HepG2 (cell line): Measurements from ENCODE around the gene DNAAF8. TPM values are rescaled to one million over a fixed set of nuclear protein-coding genes. Genes with fewer than 3 reads are reported as not detected.

Source experiments
- ATAC-seq: fragments of 200-7000 bp; cut with Tn5 transposase; 3 replicates; pipeline ENCODE4 v1.9.1; 2020; ENCODE audit warnings: mild to moderate bottlenecking, moderate library complexity
- BruUV-seq: library from RNA; stranded (reverse); fragments of 400-500 nt; replicated peaks from 2 replicates; lab custom pipeline; 2021; lab: Mats Ljungman, UMichigan
- CTCF ChIA-PET: fragments of 300-600 bp; formaldehyde crosslinking; extraction: SDS; loops from one replicate; lab custom pipeline; 2021; ENCODE audit warnings: low total read pairs, inconsistent platforms, low intra/inter-chr PET ratio; lab: Yijun Ruan, JAX
- POLR2A ChIA-PET: fragments of 350-600 bp; sonication (Branson Sonifier 250); formaldehyde crosslinking; loops from one replicate; lab custom pipeline; 2020; ENCODE audit warnings: antibody characterized with exemption, inconsistent platforms; lab: Yijun Ruan, JAX
- DNase-seq: peaks from one replicate; pipeline ENCODE4 v3.0.0-alpha.2; 2015; ENCODE audit warnings: low spot score
- FAIRE-seq: peaks from 3 replicates; lab custom pipeline; 2011; peaks lifted over from hg19 to GRCh38; lab: Jason Lieb, UNC
- H2AFZ ChIP-seq: one replicate; pipeline ENCODE4 v1.6.1; 2011; ENCODE audit warnings: low read length, inconsistent platforms
- H3K27ac ChIP-seq: fragments of 300-600 bp; 3 replicates; pipeline ENCODE4 v1.8.0; 2011; ENCODE audit warnings: mixed run types, mild to moderate bottlenecking, mixed read lengths, low read length, inconsistent platforms; ENCODE audit not compliant: insufficient read depth; ENCODE audit errors: extremely low read length
- H3K27me3 ChIP-seq, 2 experiments: fragments of 200-600 bp in 1 of 2; 2 replicates in 1 of 2; 3 replicates in 1 of 2; pipeline versions ENCODE4 v1.6.0 to v1.8.0; 2011; ENCODE audit warnings: low read length in 2 of 2, mild to moderate bottlenecking in 2 of 2, moderate library complexity in 2 of 2, inconsistent platforms in 1 of 2; ENCODE audit not compliant: insufficient read depth in 2 of 2, control insufficient read depth in 1 of 2
- H3K36me3 ChIP-seq, 2 experiments: fragments of 200-600 bp in 1 of 2; replicated peaks in 1 of 2; 2 replicates in 1 of 2; 3 replicates in 1 of 2; pipeline versions ENCODE4 v1.5.1 to v1.8.0; 2011; ENCODE audit warnings: low read length in 2 of 2, inconsistent platforms in 1 of 2; ENCODE audit not compliant: insufficient read depth in 2 of 2, control insufficient read depth in 1 of 2
- H3K4me1 ChIP-seq: 2 replicates; pipeline ENCODE4 v1.5.1; 2012; ENCODE audit warnings: low read length, inconsistent platforms; ENCODE audit not compliant: insufficient read depth
- H3K4me2 ChIP-seq: 2 replicates; pipeline ENCODE4 v1.6.0; 2011; ENCODE audit warnings: low read depth, low read length, inconsistent platforms
- H3K4me3 ChIP-seq, 3 experiments: fragments of 200-600 bp in 1 of 3; sonication (generic), shearing (Covaris generic) in 1 of 3; replicated peaks in 1 of 3; 2 replicates each; pipeline ENCODE4 v1.5.1; 2011 to 2016; ENCODE audit warnings: low read length in 3 of 3, inconsistent platforms in 2 of 3, low read depth in 2 of 3, mild to moderate bottlenecking in 2 of 3, control low read depth in 1 of 3, mixed read lengths in 1 of 3; ENCODE audit not compliant: insufficient read depth in 1 of 3
- H3K79me2 ChIP-seq: one replicate; pipeline ENCODE4 v1.6.1; 2011; ENCODE audit warnings: low read length, inconsistent platforms; ENCODE audit not compliant: insufficient read depth
- H3K9ac ChIP-seq: 2 replicates; pipeline ENCODE4 v1.6.0; 2011; ENCODE audit warnings: mild to moderate bottlenecking, low read depth, low read length, inconsistent platforms; ENCODE audit not compliant: insufficient read depth
- H3K9me3 ChIP-seq: 2 replicates; pipeline ENCODE4 v1.5.1; 2012; ENCODE audit warnings: mild to moderate bottlenecking, low read length
- H4K20me1 ChIP-seq: 2 replicates; pipeline ENCODE4 v1.6.0; 2011; ENCODE audit warnings: inconsistent platforms, mild to moderate bottlenecking, low read length, moderate library complexity; ENCODE audit not compliant: insufficient read depth
- EHMT2 ChIP-seq: fragments of 200-600 bp; sonication (generic); IDR thresholded peaks from 2 replicates; pipeline ENCODE4 v1.7.0; 2017; ENCODE audit warnings: antibody characterized with exemption, low read depth, low read length, borderline replicate concordance
- KAT2B ChIP-seq: fragments of 150-350 bp; IDR thresholded peaks from 2 replicates; pipeline ENCODE4 v1.6.1; 2014; ENCODE audit warnings: low read depth, low read length, borderline replicate concordance
- PAF1 ChIP-seq: IDR thresholded peaks from 2 replicates; pipeline ENCODE4 v1.6.1; 2016; ENCODE audit warnings: missing genetic modification reagents, missing compliant biosample characterization
- RXRA ChIP-seq: sonication (generic); formaldehyde crosslinking; IDR thresholded peaks from 2 replicates; pipeline ENCODE4 v1.5.1; 2020; ENCODE audit warnings: missing genetic modification reagents
- ZFP62 ChIP-seq: sonication (generic); formaldehyde crosslinking; IDR thresholded peaks from 2 replicates; pipeline ENCODE4 v1.4.0; 2020; ENCODE audit warnings: missing genetic modification reagents
- ZNF558 ChIP-seq: sonication (generic); formaldehyde crosslinking; IDR thresholded peaks from 2 replicates; pipeline ENCODE4 v1.9.0; 2022; ENCODE audit warnings: mild to moderate bottlenecking, missing genetic modification reagents, borderline replicate concordance
- ZSCAN22 ChIP-seq: sonication (generic); formaldehyde crosslinking; IDR thresholded peaks from 2 replicates; pipeline ENCODE4 v1.4.0; 2020; ENCODE audit warnings: mild to moderate bottlenecking, missing genetic modification reagents
- WGBS: methylation state at CpG from one replicate; pipeline ENCODE4 v1.1.6; 2017; ENCODE audit warnings: low lambda C conversion rate; 5-methylcytosine and 5-hydroxymethylcytosine counted together
- in situ Hi-C: cut with HindIII; loops from 2 replicates; pipeline ENCODE4 v1.10.0; 2017; ENCODE audit warnings: low pct_unique_long_range_greater_than_20kb; ENCODE audit not compliant: extremely low pct_ligation_motif_present
- intact Hi-C: fragments of 100-400 bp; cut with micrococcal nuclease; formaldehyde crosslinking; loops from one replicate; pipeline ENCODE4 v1.10.0; 2022; ENCODE audit not compliant: unreplicated experiment
- polyA plus RNA-seq, 8 experiments: library from polyadenylated mRNA; depleted of rRNA in 3 of 8; stranded (reverse) in 7 of 8; unstranded in 1 of 8; fragments of >200 nt; fragmentation: Illumina TruSeq in 4 of 8; extraction: Trizol in 4 of 8; gene quantifications; 2 replicates each; pipeline versions ENCODE4 v1.2.1 to v1.2.3, GENCODE V29; 2011 to 2016; ENCODE audit warnings: low read depth in 4 of 8, missing spikeins in 1 of 8, mixed read lengths in 1 of 8; ENCODE audit not compliant: insufficient read depth in 1 of 8
- total RNA-seq, 5 experiments: library from RNA; depleted of rRNA; stranded (reverse); fragments of >200 nt; fragmentation: Illumina TruSeq; extraction: Trizol; gene quantifications; 2 replicates each; pipeline ENCODE4 v1.2.3, GENCODE V29; 2016; ENCODE audit warnings: low read depth in 1 of 5
- TF ChIP-seq, protein P1 (sequence below): sonication (generic); formaldehyde crosslinking; IDR thresholded peaks from 2 replicates; pipeline ENCODE4 v1.4.0; 2020; ENCODE audit warnings: missing genetic modification reagents
- TF ChIP-seq, protein P2 (sequence below): sonication (generic); formaldehyde crosslinking; IDR thresholded peaks from 2 replicates; pipeline ENCODE4 v1.4.0; 2020; ENCODE audit warnings: missing genetic modification reagents
- TF ChIP-seq, protein P3 (sequence below): sonication (generic); formaldehyde crosslinking; IDR thresholded peaks from 2 replicates; pipeline ENCODE4 v1.4.0; 2020; ENCODE audit warnings: missing genetic modification reagents
- TF ChIP-seq, protein P4 (sequence below): sonication (generic); formaldehyde crosslinking; IDR thresholded peaks from 2 replicates; pipeline ENCODE4 v1.4.0; 2020; ENCODE audit warnings: missing genetic modification reagents
- TF ChIP-seq, protein P5 (sequence below): sonication (generic); formaldehyde crosslinking; IDR thresholded peaks from 2 replicates; pipeline ENCODE4 v1.5.0; 2020; ENCODE audit warnings: missing genetic modification reagents

The DNAAF8 gene
- total and polyA plus RNA-seq, 2 of the 13 experiments (the other 11 are each of a cell fraction or from before 2014, with no cell fraction given) = 0.44 TPM; not detected in 1

DNA sequence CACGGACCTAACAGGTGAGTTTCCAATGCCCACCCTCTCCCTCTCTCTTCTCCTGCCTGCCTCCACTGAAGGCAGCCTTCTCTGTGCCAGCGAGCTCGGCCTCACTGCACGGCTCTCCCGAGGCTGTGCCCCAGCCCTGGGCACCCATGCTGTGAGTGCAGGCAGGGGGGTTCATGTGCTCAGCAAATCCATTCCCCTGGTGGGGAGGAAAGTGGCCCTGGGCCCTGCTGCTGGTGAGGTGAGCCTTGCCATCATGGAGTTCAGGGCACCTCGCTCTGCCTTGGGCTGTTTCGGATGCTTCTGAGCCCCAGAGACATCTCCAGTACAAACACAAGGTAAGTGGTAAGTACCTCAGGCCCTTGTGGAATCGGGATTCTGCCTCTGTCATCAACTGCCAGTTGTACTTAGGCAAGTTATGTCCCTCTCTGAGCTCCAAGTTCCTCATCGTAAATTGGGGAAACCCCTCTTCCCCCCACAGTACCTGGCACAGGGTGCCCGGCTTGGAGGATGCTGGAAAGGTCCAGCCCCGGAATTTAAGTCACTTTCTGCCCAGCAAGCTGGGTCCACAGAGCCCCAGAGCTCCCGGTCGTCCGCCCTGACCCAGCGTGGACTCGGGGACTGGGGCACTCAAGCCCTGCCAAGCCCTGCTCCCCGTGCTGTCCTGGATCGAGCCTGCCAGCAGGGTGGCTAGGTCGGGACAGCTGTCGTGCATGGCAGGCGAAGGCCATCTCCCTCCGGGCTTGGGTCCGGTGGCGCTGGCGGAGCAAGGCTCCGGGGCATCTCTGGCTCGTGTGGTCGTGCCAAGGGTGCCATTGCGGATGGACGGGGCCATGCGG is 41.7 kb upstream of the DNAAF8 start:
- Histone ChIP-seq H3K9ac (peak overlapping the region; percentile 70), H2AFZ (no peak overlapping the region), H3K79me2 (peaks cover 3% of the 10 kb centered on the region), H4K20me1 (no peaks in the 10 kb centered on the region), H3K4me3 (peak overlapping the region; percentile 57 to 96 (median 62); a peak in 5 of 6 replicates), H3K9me3 (no peaks in the 10 kb centered on the region), H3K27me3 (no peaks in the 10 kb centered on the region), H3K4me1 (peaks cover 32% of the 10 kb centered on the region), H3K4me2 (peak overlapping the region; percentile 98), H3K27ac (peak overlapping the region; percentile 43), H3K36me3 (peaks cover 8 to 20% of the 10 kb centered on the region in 2 experiments)
- ATAC-seq (peak; percentile 23), DNase-seq (no peak), FAIRE-seq (no peak)
- 40% methylated on average over 16 of the region's 31 CpGs for WGBS
- in situ Hi-C loops (no loop called here), intact Hi-C loops (no loop called here)
- BruUV-seq = TSS peak; percentile 48
- POLR2A ChIA-PET = interaction anchor here (1.4 to 2.1 kb wide), 3 partner anchors 10 to 74 kb away, joined by 3 to 8 read pairs (median 6); partner anchors contain the start of genes ANKS3 and DNAAF8
- CTCF ChIA-PET = no interaction called here
- TF ChIP-seq, protein P1, sequence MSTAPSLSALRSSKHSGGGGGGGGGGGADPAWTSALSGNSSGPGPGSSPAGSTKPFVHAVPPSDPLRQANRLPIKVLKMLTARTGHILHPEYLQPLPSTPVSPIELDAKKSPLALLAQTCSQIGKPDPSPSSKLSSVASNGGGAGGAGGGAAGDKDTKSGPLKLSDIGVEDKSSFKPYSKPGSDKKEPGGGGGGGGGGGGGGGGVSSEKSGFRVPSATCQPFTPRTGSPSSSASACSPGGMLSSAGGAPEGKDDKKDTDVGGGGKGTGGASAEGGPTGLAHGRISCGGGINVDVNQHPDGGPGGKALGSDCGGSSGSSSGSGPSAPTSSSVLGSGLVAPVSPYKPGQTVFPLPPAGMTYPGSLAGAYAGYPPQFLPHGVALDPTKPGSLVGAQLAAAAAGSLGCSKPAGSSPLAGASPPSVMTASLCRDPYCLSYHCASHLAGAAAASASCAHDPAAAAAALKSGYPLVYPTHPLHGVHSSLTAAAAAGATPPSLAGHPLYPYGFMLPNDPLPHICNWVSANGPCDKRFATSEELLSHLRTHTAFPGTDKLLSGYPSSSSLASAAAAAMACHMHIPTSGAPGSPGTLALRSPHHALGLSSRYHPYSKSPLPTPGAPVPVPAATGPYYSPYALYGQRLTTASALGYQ (CRISPR knock-in tag) = 0 out of 2 replicates have a peak, but pooled peaks have one; percentile 7
- peak; percentile 77; the same call in 1 of the 2 replicates for TF ChIP-seq PAF1
- TF ChIP-seq, protein P2, sequence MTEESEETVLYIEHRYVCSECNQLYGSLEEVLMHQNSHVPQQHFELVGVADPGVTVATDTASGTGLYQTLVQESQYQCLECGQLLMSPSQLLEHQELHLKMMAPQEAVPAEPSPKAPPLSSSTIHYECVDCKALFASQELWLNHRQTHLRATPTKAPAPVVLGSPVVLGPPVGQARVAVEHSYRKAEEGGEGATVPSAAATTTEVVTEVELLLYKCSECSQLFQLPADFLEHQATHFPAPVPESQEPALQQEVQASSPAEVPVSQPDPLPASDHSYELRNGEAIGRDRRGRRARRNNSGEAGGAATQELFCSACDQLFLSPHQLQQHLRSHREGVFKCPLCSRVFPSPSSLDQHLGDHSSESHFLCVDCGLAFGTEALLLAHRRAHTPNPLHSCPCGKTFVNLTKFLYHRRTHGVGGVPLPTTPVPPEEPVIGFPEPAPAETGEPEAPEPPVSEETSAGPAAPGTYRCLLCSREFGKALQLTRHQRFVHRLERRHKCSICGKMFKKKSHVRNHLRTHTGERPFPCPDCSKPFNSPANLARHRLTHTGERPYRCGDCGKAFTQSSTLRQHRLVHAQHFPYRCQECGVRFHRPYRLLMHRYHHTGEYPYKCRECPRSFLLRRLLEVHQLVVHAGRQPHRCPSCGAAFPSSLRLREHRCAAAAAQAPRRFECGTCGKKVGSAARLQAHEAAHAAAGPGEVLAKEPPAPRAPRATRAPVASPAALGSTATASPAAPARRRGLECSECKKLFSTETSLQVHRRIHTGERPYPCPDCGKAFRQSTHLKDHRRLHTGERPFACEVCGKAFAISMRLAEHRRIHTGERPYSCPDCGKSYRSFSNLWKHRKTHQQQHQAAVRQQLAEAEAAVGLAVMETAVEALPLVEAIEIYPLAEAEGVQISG (CRISPR knock-in tag) = 0 out of 2 replicates have a peak, but pooled peaks have one; percentile 0
- no peak for TF ChIP-seq KAT2B
- 0 out of 2 replicates have a peak, but pooled peaks have one; percentile 26 for TF ChIP-seq RXRA (CRISPR knock-in tag)
- TF ChIP-seq EHMT2 = no peak
- TF ChIP-seq ZFP62 (CRISPR knock-in tag) = no peak
- TF ChIP-seq ZSCAN22 = no peak
- TF ChIP-seq, protein P3, sequence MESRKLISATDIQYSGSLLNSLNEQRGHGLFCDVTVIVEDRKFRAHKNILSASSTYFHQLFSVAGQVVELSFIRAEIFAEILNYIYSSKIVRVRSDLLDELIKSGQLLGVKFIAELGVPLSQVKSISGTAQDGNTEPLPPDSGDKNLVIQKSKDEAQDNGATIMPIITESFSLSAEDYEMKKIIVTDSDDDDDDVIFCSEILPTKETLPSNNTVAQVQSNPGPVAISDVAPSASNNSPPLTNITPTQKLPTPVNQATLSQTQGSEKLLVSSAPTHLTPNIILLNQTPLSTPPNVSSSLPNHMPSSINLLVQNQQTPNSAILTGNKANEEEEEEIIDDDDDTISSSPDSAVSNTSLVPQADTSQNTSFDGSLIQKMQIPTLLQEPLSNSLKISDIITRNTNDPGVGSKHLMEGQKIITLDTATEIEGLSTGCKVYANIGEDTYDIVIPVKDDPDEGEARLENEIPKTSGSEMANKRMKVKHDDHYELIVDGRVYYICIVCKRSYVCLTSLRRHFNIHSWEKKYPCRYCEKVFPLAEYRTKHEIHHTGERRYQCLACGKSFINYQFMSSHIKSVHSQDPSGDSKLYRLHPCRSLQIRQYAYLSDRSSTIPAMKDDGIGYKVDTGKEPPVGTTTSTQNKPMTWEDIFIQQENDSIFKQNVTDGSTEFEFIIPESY (CRISPR knock-in tag) = peak; percentile 55
- TF ChIP-seq, protein P4, sequence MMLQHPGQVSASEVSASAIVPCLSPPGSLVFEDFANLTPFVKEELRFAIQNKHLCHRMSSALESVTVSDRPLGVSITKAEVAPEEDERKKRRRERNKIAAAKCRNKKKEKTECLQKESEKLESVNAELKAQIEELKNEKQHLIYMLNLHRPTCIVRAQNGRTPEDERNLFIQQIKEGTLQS (CRISPR knock-in tag) = 0 out of 2 replicates have a peak, but pooled peaks have one; percentile 10
- 0 out of 2 replicates have a peak, but pooled peaks have one; percentile 27 for TF ChIP-seq ZNF558 (CRISPR knock-in tag)
- TF ChIP-seq, protein P5, sequence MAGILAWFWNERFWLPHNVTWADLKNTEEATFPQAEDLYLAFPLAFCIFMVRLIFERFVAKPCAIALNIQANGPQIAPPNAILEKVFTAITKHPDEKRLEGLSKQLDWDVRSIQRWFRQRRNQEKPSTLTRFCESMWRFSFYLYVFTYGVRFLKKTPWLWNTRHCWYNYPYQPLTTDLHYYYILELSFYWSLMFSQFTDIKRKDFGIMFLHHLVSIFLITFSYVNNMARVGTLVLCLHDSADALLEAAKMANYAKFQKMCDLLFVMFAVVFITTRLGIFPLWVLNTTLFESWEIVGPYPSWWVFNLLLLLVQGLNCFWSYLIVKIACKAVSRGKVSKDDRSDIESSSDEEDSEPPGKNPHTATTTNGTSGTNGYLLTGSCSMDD (CRISPR knock-in tag) = 0 out of 2 replicates have a peak, but pooled peaks have one; percentile 12
